Smooth muscle cell (in vitro differentiated cells): ENCODE measurements around the gene EHBP1. TPM values are rescaled to one million over a fixed set of nuclear protein-coding genes. Genes with fewer than 3 reads are reported as not detected.
A peak's percentile ranks its signal among the peaks of the same experiment; 100 is the strongest.

Source experiments
- DNase-seq: peaks from one replicate; lab custom pipeline; 2025; ENCODE audit not compliant: unreplicated experiment; lab: John Stamatoyannopoulos, UW
- H2AFZ ChIP-seq: fragments of 200-600 bp; sonication (generic); 2 replicates; pipeline ENCODE4 v1.6.0; 2016; ENCODE audit warnings: antibody characterized with exemption, low read depth, mild to moderate bottlenecking
- H3F3A ChIP-seq: fragments of 200-600 bp; sonication (generic); 2 replicates; pipeline ENCODE4 v1.6.0; 2017; ENCODE audit warnings: antibody characterized with exemption, low read depth
- H3K27ac ChIP-seq: fragments of 200-600 bp; sonication (generic); 2 replicates; pipeline ENCODE4 v1.5.1; 2016; ENCODE audit warnings: low read depth, mild to moderate bottlenecking
- H3K27me3 ChIP-seq: fragments of 200-600 bp; sonication (generic); 2 replicates; pipeline ENCODE4 v1.6.1; 2016; ENCODE audit warnings: low read depth, mild to moderate bottlenecking
- H3K36me3 ChIP-seq: fragments of 200-600 bp; sonication (generic); 2 replicates; pipeline ENCODE4 v1.5.1; 2016; ENCODE audit warnings: low read depth
- H3K4me1 ChIP-seq: fragments of 200-600 bp; sonication (generic); 2 replicates; pipeline ENCODE4 v1.5.1; 2016; ENCODE audit warnings: low read depth
- H3K4me2 ChIP-seq: fragments of 200-600 bp; sonication (generic); 2 replicates; pipeline ENCODE4 v1.6.0; 2016; ENCODE audit warnings: mild to moderate bottlenecking
- H3K4me3 ChIP-seq: fragments of 200-600 bp; sonication (generic); 2 replicates; pipeline ENCODE4 v1.5.1; 2016; ENCODE audit warnings: mild to moderate bottlenecking
- H3K79me2 ChIP-seq: fragments of 200-600 bp; sonication (generic); 2 replicates; pipeline ENCODE4 v1.6.0; 2016; ENCODE audit warnings: low read depth, mild to moderate bottlenecking
- H3K9ac ChIP-seq: fragments of 200-600 bp; sonication (generic); 2 replicates; pipeline ENCODE4 v1.6.0; 2016; ENCODE audit warnings: low read depth
- H3K9me3 ChIP-seq: fragments of 200-600 bp; sonication (generic); replicated peaks from 2 replicates; pipeline ENCODE4 v1.5.1; 2016; ENCODE audit warnings: low read depth
- H4K20me1 ChIP-seq: fragments of 200-600 bp; sonication (generic); 2 replicates; pipeline ENCODE4 v1.6.0; 2016; ENCODE audit warnings: low read depth
- WGBS: methylation state at CpG from one replicate; pipeline ENCODE4 v1.1.7; 2016; ENCODE audit warnings: low lambda C conversion rate; 5-methylcytosine and 5-hydroxymethylcytosine counted together
- polyA plus RNA-seq: library from polyadenylated mRNA; unstranded; fragments of >200 nt; fragmentation: Nextera tagmentation; extraction: Ambion mirVana; gene quantifications from 2 replicates; pipeline ENCODE4 v1.2.1, GENCODE V29; 2016
- total RNA-seq: library from RNA; depleted of rRNA; stranded (reverse); fragments of >200 nt; gene quantifications from 2 replicates; pipeline ENCODE4 v1.2.3, GENCODE V29; 2014
- TF ChIP-seq, protein P1 (sequence below): fragments of 200-600 bp; sonication (generic); IDR thresholded peaks from 2 replicates; pipeline ENCODE4 v1.5.1; 2017; ENCODE audit warnings: borderline replicate concordance, mild to moderate bottlenecking, antibody characterized with exemption; ENCODE audit not compliant: insufficient read depth, poor library complexity, severe bottlenecking

The EHBP1 gene
- total and polyA plus RNA-seq, 2 experiments from 2014 or later, result 9.3 to 45.9 TPM

DNA sequence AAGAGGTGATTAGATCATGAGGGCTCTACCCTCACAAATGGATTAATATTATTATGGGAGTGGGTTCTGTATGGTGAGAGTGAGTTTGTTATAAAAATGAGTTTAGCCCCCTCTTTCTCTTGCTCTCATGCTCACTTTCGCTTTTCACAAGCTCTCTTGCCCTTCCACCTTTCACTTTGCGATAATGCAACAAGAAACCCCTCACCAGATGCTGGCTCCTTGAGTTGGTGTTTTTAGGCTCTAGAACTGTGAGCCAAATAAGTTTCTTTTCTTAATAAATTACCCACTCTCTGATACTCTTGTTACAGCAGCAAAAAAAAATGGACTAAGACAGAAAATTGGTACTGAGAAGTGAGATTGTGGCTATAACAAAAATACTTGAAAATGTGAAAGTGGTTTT, 106.5 kb downstream of the EHBP1 start:
- H3K4me2 ChIP-seq, result no peak overlapping the region
- no peaks in the 10 kb centered on the region for H3F3A ChIP-seq
- peaks cover 37% of the 10 kb centered on the region for H4K20me1 ChIP-seq
- DNase-seq, result no peak
- 100% methylated on average over 2 of the region's 2 CpGs for WGBS
- no peak overlapping the region for H3K9ac ChIP-seq
- H2AFZ ChIP-seq, result no peak overlapping the region
- no peak overlapping the region for H3K27ac ChIP-seq
- peaks cover 9% of the 10 kb centered on the region for H3K4me1 ChIP-seq
- H3K4me3 ChIP-seq, result no peak overlapping the region
- TF ChIP-seq, protein P1, sequence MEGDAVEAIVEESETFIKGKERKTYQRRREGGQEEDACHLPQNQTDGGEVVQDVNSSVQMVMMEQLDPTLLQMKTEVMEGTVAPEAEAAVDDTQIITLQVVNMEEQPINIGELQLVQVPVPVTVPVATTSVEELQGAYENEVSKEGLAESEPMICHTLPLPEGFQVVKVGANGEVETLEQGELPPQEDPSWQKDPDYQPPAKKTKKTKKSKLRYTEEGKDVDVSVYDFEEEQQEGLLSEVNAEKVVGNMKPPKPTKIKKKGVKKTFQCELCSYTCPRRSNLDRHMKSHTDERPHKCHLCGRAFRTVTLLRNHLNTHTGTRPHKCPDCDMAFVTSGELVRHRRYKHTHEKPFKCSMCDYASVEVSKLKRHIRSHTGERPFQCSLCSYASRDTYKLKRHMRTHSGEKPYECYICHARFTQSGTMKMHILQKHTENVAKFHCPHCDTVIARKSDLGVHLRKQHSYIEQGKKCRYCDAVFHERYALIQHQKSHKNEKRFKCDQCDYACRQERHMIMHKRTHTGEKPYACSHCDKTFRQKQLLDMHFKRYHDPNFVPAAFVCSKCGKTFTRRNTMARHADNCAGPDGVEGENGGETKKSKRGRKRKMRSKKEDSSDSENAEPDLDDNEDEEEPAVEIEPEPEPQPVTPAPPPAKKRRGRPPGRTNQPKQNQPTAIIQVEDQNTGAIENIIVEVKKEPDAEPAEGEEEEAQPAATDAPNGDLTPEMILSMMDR, result no peak
- no peaks in the 10 kb centered on the region for H3K9me3 ChIP-seq
- H3K36me3 ChIP-seq, result no peaks in the 10 kb centered on the region
- no peaks in the 10 kb centered on the region for H3K27me3 ChIP-seq
- peaks cover 6% of the 10 kb centered on the region for H3K79me2 ChIP-seq

DNA sequence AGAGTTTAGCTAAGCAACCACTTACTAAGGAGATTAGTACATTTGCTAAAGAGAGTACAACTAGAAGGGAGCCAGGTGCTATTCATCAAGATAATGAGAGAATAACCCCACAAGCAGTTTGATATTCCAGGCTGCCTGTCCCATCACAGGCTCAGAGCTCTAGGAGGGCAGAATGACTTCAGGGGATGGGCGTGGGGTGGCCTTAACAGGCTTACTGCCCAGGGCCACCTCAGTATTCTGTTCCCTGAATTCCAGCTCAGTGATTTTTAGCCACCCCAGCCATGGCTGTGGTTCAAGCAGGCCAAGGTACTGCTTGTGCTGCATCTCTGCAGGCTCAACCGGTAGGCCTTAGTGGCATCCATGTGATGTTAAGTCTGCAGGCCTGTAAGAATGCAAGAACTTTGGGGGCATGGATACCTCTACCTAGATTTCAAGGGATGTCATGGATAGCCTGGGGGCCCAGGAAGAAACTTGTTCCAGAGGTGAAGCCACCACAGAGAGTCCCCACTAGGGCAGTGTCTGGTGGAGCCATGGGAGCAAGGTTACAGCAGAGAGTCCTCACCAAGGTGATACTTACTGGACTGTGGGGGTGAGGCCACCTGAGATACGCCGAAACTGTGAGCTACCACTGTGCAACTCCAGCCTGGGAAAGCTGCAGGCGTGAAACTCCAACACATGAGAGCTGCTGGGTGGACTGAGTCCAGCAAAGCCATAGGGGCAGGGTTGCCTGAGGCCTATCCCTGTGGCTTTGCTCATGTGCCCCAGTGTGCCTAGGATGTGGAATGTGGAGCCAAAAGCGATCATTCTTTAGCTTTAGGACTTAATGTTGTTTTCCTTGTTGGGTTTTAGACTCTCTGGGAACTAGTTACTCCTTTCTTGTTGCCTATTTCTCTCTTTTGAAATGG, 107.7 kb downstream of the EHBP1 start:
- Histone ChIP-seq H3K9ac (no peak overlapping the region), H3K4me3 (no peak overlapping the region), H2AFZ (no peak overlapping the region), H3K4me1 (peaks cover 9% of the 10 kb centered on the region), H3K36me3 (no peaks in the 10 kb centered on the region), H3K79me2 (peaks cover 5% of the 10 kb centered on the region), H3K4me2 (no peak overlapping the region), H3K27me3 (no peaks in the 10 kb centered on the region), H3F3A (no peaks in the 10 kb centered on the region), H3K27ac (no peak overlapping the region), H4K20me1 (peaks cover 42% of the 10 kb centered on the region), H3K9me3 (no peaks in the 10 kb centered on the region)
- TF ChIP-seq, protein P1, result no peak
- WGBS, result 83% methylated on average over 6 of the region's 6 CpGs
- no peak for DNase-seq

DNA sequence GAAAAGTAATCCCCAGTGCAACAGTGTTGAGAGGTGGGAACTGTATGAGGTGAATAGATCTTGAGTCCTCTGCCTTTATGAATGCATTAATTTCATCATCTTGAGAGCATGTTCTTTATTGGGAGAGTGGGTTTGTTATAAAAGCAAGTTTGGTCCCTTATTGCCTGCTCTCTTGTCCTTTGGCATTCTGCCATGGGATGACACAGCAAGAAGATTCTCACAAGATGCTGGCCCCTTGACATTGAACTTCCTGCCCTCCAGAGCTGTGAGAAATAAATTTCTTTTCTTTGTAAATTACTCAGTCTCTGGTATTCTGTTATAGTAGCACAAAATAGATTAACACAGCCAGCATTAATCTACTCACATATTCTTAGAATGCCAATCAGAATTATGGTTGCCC, 108.6 kb downstream of the EHBP1 start:
- Histone ChIP-seq H3F3A (no peaks in the 10 kb centered on the region), H3K9me3 (no peaks in the 10 kb centered on the region), H4K20me1 (peaks cover 45% of the 10 kb centered on the region), H3K4me3 (no peak overlapping the region), H2AFZ (no peak overlapping the region), H3K9ac (no peak overlapping the region), H3K27ac (no peak overlapping the region), H3K4me1 (peaks cover 9% of the 10 kb centered on the region), H3K4me2 (no peak overlapping the region), H3K36me3 (no peaks in the 10 kb centered on the region), H3K27me3 (no peaks in the 10 kb centered on the region), H3K79me2 (peaks cover 3% of the 10 kb centered on the region)
- DNase-seq, result no peak
- TF ChIP-seq, protein P1, result no peak

DNA sequence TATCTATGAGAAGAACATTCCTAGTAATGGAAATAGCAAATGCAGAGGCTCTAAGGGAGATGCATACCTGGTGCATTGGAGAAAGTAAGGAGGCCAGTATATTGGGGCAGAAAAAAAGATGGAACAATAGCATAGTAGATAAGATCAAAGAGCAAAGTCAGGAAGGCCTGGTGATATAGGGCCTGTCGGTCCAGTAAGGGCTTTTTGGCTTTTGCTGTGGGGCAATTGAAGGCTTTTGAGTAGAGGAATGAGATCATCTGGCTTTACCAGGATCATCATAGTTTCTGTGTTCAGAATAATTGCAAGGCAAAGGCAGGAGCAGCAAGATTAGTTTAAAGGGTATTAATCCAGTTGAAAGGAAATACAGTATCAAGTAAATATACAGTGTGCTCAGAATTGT, 111.8 kb downstream of the EHBP1 start:
- H3K4me1 ChIP-seq, result peaks cover 9% of the 10 kb centered on the region
- no peaks in the 10 kb centered on the region for H3F3A ChIP-seq
- no peaks in the 10 kb centered on the region for H3K36me3 ChIP-seq
- WGBS, result 9% methylated on average over 1 of the region's 1 CpG
- no peak overlapping the region for H3K4me3 ChIP-seq
- no peak overlapping the region for H3K4me2 ChIP-seq
- TF ChIP-seq, protein P1, result no peak
- H3K9me3 ChIP-seq, result no peaks in the 10 kb centered on the region
- DNase-seq, result no peak
- no peak overlapping the region for H3K9ac ChIP-seq
- peaks cover 55% of the 10 kb centered on the region for H4K20me1 ChIP-seq
- H3K27ac ChIP-seq, result peak overlapping the region; percentile 18
- H3K79me2 ChIP-seq, result peaks cover 3% of the 10 kb centered on the region
- no peak overlapping the region for H2AFZ ChIP-seq
- H3K27me3 ChIP-seq, result no peaks in the 10 kb centered on the region
